HEK293 (cell line): ENCODE measurements around the gene TARS2.

ENCODE experiments used
- CTCF ChIA-PET: fragments of 350-600 bp; formaldehyde crosslinking; extraction: SDS; loops from one replicate; lab custom pipeline; 2021; ENCODE audit warnings: antibody characterized with exemption; lab: Yijun Ruan, JAX
- POLR2A ChIA-PET: fragments of 300-600 bp; formaldehyde crosslinking; extraction: SDS; loops from one replicate; lab custom pipeline; 2020; ENCODE audit warnings: antibody characterized with exemption, inconsistent platforms; lab: Yijun Ruan, JAX
- H3K27ac ChIP-seq: fragments of 200-500 bp; sonication (Bioruptor generic); 2 replicates; pipeline ENCODE4 v1.5.1; 2014; ENCODE audit warnings: low read depth, low read length, control low read depth, inconsistent platforms; ENCODE audit errors: extremely low read depth
- H3K36me3 ChIP-seq, 2 experiments: fragments of 200-500 bp in 1 of 2; sonication (Bioruptor generic) in 1 of 2; 1 replicate in 1 of 2; 2 replicates in 1 of 2; pipeline ENCODE4 v1.5.1; 2014 to 2017; ENCODE audit warnings: inconsistent platforms in 2 of 2, low read length in 2 of 2; ENCODE audit not compliant: control insufficient read depth in 2 of 2, insufficient read depth in 1 of 2
- H3K4me1 ChIP-seq: fragments of 200-500 bp; sonication (Bioruptor generic); 2 replicates; pipeline ENCODE4 v1.5.1; 2014; ENCODE audit warnings: mild to moderate bottlenecking, low read length, inconsistent platforms; ENCODE audit not compliant: control insufficient read depth, insufficient read depth
- H3K4me3 ChIP-seq: 2 replicates; pipeline ENCODE4 v1.5.1; 2011; ENCODE audit warnings: low read depth, mild to moderate bottlenecking, control low read depth, low read length, moderate library complexity
- H3K9me3 ChIP-seq: fragments of 200-500 bp; sonication (Bioruptor generic); 2 replicates; pipeline ENCODE4 v1.5.1; 2014; ENCODE audit warnings: low read depth, low read length, inconsistent platforms; ENCODE audit not compliant: control insufficient read depth, insufficient read depth
- CTCF ChIP-seq: fragments of 450-650 bp; formaldehyde crosslinking; IDR thresholded peaks from 2 replicates; pipeline ENCODE4 v1.5.1; 2016; ENCODE audit warnings: missing biosample characterization, missing genetic modification characterization
- EGR2 ChIP-seq: fragments of 450-650 bp; formaldehyde crosslinking; IDR thresholded peaks from 2 replicates; pipeline ENCODE4 v1.5.1; 2016; ENCODE audit warnings: low read depth, missing biosample characterization, missing genetic modification characterization
- HOXD13 ChIP-seq: sonication (generic); formaldehyde crosslinking; IDR thresholded peaks from 2 replicates; pipeline ENCODE4 v1.8.0; 2022; ENCODE audit warnings: missing genetic modification reagents, borderline replicate concordance
- KLF9 ChIP-seq: fragments of 450-650 bp; formaldehyde crosslinking; IDR thresholded peaks from 2 replicates; pipeline ENCODE4 v1.5.1; 2016; ENCODE audit warnings: missing biosample characterization, missing genetic modification characterization, low read depth
- MEIS1 ChIP-seq: sonication (generic); formaldehyde crosslinking; IDR thresholded peaks from 2 replicates; pipeline ENCODE4 v1.8.1; 2022; ENCODE audit warnings: missing genetic modification reagents, mild to moderate bottlenecking, borderline replicate concordance
- OVOL3 ChIP-seq: fragments of 450-650 bp; formaldehyde crosslinking; IDR thresholded peaks from 2 replicates; pipeline ENCODE4 v1.5.1; 2016; ENCODE audit warnings: missing biosample characterization, missing genetic modification characterization
- PATZ1 ChIP-seq: fragments of 450-650 bp; formaldehyde crosslinking; IDR thresholded peaks from 2 replicates; pipeline ENCODE4 v1.5.1; 2016; ENCODE audit warnings: missing biosample characterization, missing genetic modification characterization
- TRIM28 ChIP-seq: IDR thresholded peaks from 2 replicates; pipeline ENCODE4 v1.6.1; 2011; ENCODE audit warnings: low read length, control low read depth, borderline replicate concordance
- ZBTB7A ChIP-seq: fragments of 450-650 bp; formaldehyde crosslinking; IDR thresholded peaks from 2 replicates; pipeline ENCODE4 v1.5.1; 2016; ENCODE audit warnings: low read depth, missing biosample characterization, missing genetic modification characterization
- ZFHX2 ChIP-seq: fragments of 450-650 bp; formaldehyde crosslinking; conservative IDR thresholded peaks from 2 replicates; pipeline ENCODE4 v1.5.1; 2016; ENCODE audit warnings: missing biosample characterization, missing genetic modification characterization
- ZNF18 ChIP-seq: fragments of 450-650 bp; formaldehyde crosslinking; IDR thresholded peaks from 2 replicates; pipeline ENCODE4 v1.5.1; 2016; ENCODE audit warnings: missing biosample characterization, missing genetic modification characterization
- ZNF211 ChIP-seq: fragments of 450-650 bp; formaldehyde crosslinking; IDR thresholded peaks from 2 replicates; pipeline ENCODE4 v1.5.1; 2016; ENCODE audit warnings: low read depth, missing biosample characterization, missing genetic modification characterization
- ZNF266 ChIP-seq: fragments of 450-650 bp; formaldehyde crosslinking; IDR thresholded peaks from 2 replicates; pipeline ENCODE4 v1.5.1; 2016; ENCODE audit warnings: missing biosample characterization, missing genetic modification characterization, low read depth
- ZNF302 ChIP-seq: fragments of 450-650 bp; formaldehyde crosslinking; IDR thresholded peaks from 2 replicates; pipeline ENCODE4 v1.5.1; 2016; ENCODE audit warnings: missing biosample characterization, missing genetic modification characterization, low read depth
- ZNF37A ChIP-seq: fragments of 450-650 bp; IDR thresholded peaks from 2 replicates; pipeline ENCODE4 v1.5.1; 2018; ENCODE audit warnings: missing biosample characterization, missing genetic modification characterization
- ZNF426 ChIP-seq: fragments of 450-650 bp; formaldehyde crosslinking; IDR thresholded peaks from 2 replicates; pipeline ENCODE4 v1.5.1; 2017; ENCODE audit warnings: missing biosample characterization, missing genetic modification characterization, mild to moderate bottlenecking, inconsistent platforms, moderate library complexity
- ZNF510 ChIP-seq: fragments of 450-650 bp; formaldehyde crosslinking; IDR thresholded peaks from 2 replicates; pipeline ENCODE4 v1.5.1; 2018; ENCODE audit warnings: mild to moderate bottlenecking, missing genetic modification characterization, missing biosample characterization; ENCODE audit not compliant: insufficient replicate concordance
- ZNF530 ChIP-seq: fragments of 450-650 bp; formaldehyde crosslinking; IDR thresholded peaks from 2 replicates; pipeline ENCODE4 v1.5.1; 2016; ENCODE audit warnings: low read depth, missing biosample characterization, missing genetic modification characterization
- ZNF544 ChIP-seq: fragments of 450-650 bp; formaldehyde crosslinking; IDR thresholded peaks from 2 replicates; pipeline ENCODE4 v1.5.0; 2017; ENCODE audit warnings: missing biosample characterization, missing genetic modification characterization
- ZNF610 ChIP-seq: fragments of 450-650 bp; formaldehyde crosslinking; IDR thresholded peaks from 2 replicates; pipeline ENCODE4 v1.5.1; 2016; ENCODE audit warnings: missing biosample characterization, missing genetic modification characterization, borderline replicate concordance
- ZNF645 ChIP-seq: fragments of 450-650 bp; formaldehyde crosslinking; IDR thresholded peaks from 2 replicates; pipeline ENCODE4; 2016; ENCODE audit warnings: missing biosample characterization, missing genetic modification characterization
- ZNF654 ChIP-seq: fragments of 450-650 bp; formaldehyde crosslinking; IDR thresholded peaks from 2 replicates; pipeline ENCODE4 v1.5.1; 2016; ENCODE audit warnings: low read depth, missing biosample characterization, missing genetic modification characterization
- ZNF843 ChIP-seq: fragments of 450-650 bp; formaldehyde crosslinking; IDR thresholded peaks from 2 replicates; pipeline ENCODE4 v1.5.1; 2016; ENCODE audit warnings: missing biosample characterization, missing genetic modification characterization

The TARS2 gene

GRCh38 chr1:150456146-150456647, 31.0 kb upstream of the TARS2 start:
- Histone ChIP-seq H3K9me3 (no peaks in the 10 kb centered on the region), H3K27ac (no peak overlapping the region), H3K4me3 (no peak overlapping the region), H3K4me1 (no peaks in the 10 kb centered on the region), H3K36me3 (peaks cover 38 to 41% of the 10 kb centered on the region in 2 experiments)
- CTCF ChIA-PET: no interaction called here
- TF ChIP-seq ZNF645 (tag by site-specific recombination) (no peak), PATZ1 (tag by site-specific recombination) (no peak), ZNF610 (no peak), ZNF37A (tag by site-specific recombination) (no peak), ZNF302 (tag by site-specific recombination) (no peak), OVOL3 (tag by site-specific recombination) (no peak), ZBTB7A (no peak)
- POLR2A ChIA-PET: no interaction called here

- Histone ChIP-seq H3K36me3 (peaks cover 55 to 58% of the 10 kb centered on the region in 2 experiments; a peak in 2 of 3 replicates), H3K9me3 (no peaks in the 10 kb centered on the region), H3K4me3 (no peak overlapping the region)
- CTCF ChIA-PET: interaction anchor here (0.6 to 3.2 kb wide), 6 partner anchors 12 to 1450 kb away, joined by 3 to 15 read pairs (median 4); no protein-coding TSS in a partner anchor
- peak; percentile 68 for TF ChIP-seq ZNF654 (tag by site-specific recombination)
- peak; percentile 53; the same call in 1 of the 2 replicates for TF ChIP-seq KLF9
- peak; percentile 51; the same call in 1 of the 2 replicates for TF ChIP-seq CTCF (tag by site-specific recombination)
- TF ChIP-seq EGR2 (tag by site-specific recombination): peak; percentile 34; the same call in 1 of the 2 replicates
- TF ChIP-seq ZNF426 (tag by site-specific recombination): no peak
- peak; percentile 57; the same call in 1 of the 2 replicates for TF ChIP-seq ZFHX2
- TF ChIP-seq ZNF18 (tag by site-specific recombination): no peak
- TF ChIP-seq, all 188 proteins: peak for 5
- Histone ChIP-seq H3K4me1 (no peaks in the 10 kb centered on the region), H3K27ac (no peak overlapping the region)
- POLR2A ChIA-PET: no interaction called here
Observed at GRCh38 chr1:150464422-150464826, 22.8 kb upstream of the TARS2 start.

GRCh38 chr1:150466964-150467363, 20.3 kb upstream of the TARS2 start:
- peaks cover 50 to 65% of the 10 kb centered on the region in 2 experiments for H3K36me3 ChIP-seq
- CTCF ChIA-PET: no interaction called here
- no peaks in the 10 kb centered on the region for H3K4me1 ChIP-seq
- no peak overlapping the region for H3K27ac ChIP-seq
- H3K9me3 ChIP-seq: no peaks in the 10 kb centered on the region
- POLR2A ChIA-PET: interaction anchor here (0.7 kb wide), 1 partner anchor 54 kb away, joined by 5 read pairs; no protein-coding TSS in a partner anchor
- no peak overlapping the region for H3K4me3 ChIP-seq
- TF ChIP-seq ZNF843 (tag by site-specific recombination) (no peak), ZNF266 (tag by site-specific recombination) (no peak), ZNF426 (tag by site-specific recombination) (no peak), PATZ1 (tag by site-specific recombination) (no peak), TRIM28 (no peak), ZNF544 (no peak), MEIS1 (CRISPR knock-in tag) (no peak), ZNF530 (tag by site-specific recombination) (no peak), ZNF211 (tag by site-specific recombination) (no peak), ZNF510 (tag by site-specific recombination) (no peak), HOXD13 (no peak)
